Measurements from ENCODE around the gene ZNF598. TPM values are rescaled to one million over a fixed set of nuclear protein-coding genes. Genes with fewer than 3 reads are reported as not detected.

ZNF598 gene
- total RNA-seq, 2 experiments from 2014 or later, result 39.7 to 43.6 TPM

DNA sequence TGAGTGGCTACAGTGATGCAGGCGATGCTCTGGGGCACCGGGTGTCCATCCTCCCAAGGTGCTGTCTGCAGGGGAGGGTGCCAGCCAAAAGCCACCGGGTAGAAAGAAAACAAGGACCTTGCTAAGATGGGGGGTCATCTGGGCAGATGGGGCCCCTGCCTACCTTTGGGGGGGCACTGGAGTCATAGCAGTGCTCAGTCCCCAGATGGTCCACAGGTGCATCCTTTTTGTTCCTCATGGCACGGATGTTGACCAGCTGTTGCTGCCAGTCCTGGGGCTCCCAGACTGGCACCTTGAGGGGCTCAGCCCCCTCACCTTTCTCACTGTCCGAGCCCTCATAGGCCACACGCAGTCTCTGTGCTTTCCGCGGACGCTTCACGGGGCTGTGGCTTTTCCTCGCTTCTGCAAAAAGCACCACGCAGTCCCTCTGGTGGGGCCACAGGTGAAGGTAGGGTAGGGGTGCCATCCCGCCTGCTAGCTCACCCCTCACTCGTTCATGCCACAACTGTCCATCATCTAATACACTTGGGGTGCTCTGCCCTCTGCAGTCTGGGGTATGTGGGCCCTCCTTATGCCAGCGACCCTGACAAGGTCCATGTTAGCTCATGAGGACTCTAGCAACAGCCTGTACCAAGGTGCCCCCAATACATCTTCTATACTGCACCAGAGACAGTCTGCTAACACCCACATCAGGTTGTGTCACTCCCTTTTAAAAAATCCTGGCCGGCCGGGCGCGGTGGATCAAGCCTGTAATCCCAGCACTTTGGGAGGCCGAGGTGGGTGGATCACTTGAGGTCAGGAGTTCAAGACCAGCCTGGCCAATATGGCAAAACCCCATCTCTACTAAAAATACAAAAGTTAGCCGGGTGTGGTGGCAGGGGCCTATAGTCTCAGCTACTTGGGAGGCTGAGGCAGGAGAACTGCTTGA lies 36.6 kb upstream of the ZNF598 start:
- Mint-ChIP-seq H3K27me3 (no peaks in the 10 kb centered on the region), H3K27ac (no peak overlapping the region), H3K4me3 (peak overlapping the region; percentile 92), H3K9me3 (no peaks in the 10 kb centered on the region), H3K4me1 (ENCODE audit: low read depth) (peaks cover 23% of the 10 kb centered on the region), H3K36me3 (ENCODE audit: low read depth) (peaks cover 9% of the 10 kb centered on the region)
- H3K4me3 ChIP-seq (ENCODE audit: low read length), result no peak overlapping the region
- intact Hi-C loops (cut with DNase I, micrococcal nuclease), result loop anchor here in 1 of 2 experiments (5.0 to 10.0 kb wide), 7 partner anchors 39 to 636 kb away; partner anchors contain the start of genes CLCN7, KCTD5, MLST8 and NDUFB10
- H3K4me1 ChIP-seq (ENCODE audit: insufficient read depth, low read length), result peaks cover 33% of the 10 kb centered on the region
- H3K27ac ChIP-seq (ENCODE audit: low read depth in 1 of 2, low read length in 2 of 2), result no peak overlapping the region
- CTCF ChIA-PET, result interaction anchor here (0.9 kb wide), 1 partner anchor 94 kb away, joined by 4 read pairs; no protein-coding TSS in a partner anchor
- no peak for TF ChIP-seq CTCF (IDR thresholded peaks at IDR 0.05)
- H3K36me3 ChIP-seq (ENCODE audit: insufficient read depth, low read length), result peaks cover 9% of the 10 kb centered on the region
- no peaks in the 10 kb centered on the region for H3K9me3 ChIP-seq (ENCODE audit: control insufficient read depth in 1 of 2, insufficient read depth in 1 of 2, low read length in 2 of 2)
- ATAC-seq (ENCODE audit: poor library complexity) (no peak), DNase-seq (no peak)
- POLR2A ChIA-PET, result interaction anchor here (0.8 to 3.0 kb wide), 5 partner anchors 81 to 475 kb away, joined by 3 to 32 read pairs (median 4); partner anchors contain the start of genes RPS2 and TRAF7
- H3K27me3 ChIP-seq (ENCODE audit: control insufficient read depth in 1 of 2, insufficient read depth in 2 of 2, low read length in 2 of 2), result no peaks in the 10 kb centered on the region

DNA sequence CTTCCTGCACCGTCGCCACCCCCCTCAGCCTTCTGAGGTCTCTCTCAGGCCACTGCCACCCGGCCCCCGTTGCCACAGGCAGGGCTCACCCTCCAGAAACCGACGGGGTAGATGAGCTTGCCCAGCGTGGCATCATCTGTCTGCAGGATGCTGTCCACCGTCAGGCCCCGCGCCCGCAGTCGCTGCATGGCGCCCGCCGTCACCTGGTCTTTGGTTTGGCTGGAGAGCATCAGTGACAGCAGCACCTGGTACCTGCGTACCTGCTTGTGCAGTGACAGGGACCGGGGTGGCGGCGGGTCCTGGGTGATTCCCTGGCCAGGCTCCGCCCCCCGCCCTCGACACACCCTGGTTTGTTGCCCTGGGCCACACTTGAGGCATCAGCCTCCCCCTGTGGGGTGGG lies 34.9 kb upstream of the ZNF598 start:
- ChIA-PET POLR2A (no interaction called here), CTCF (interaction anchor here (0.7 kb wide), 1 partner anchor 103 kb away, joined by 3 read pairs; no protein-coding TSS in a partner anchor)
- H3K4me3 ChIP-seq (ENCODE audit: low read length), result no peak overlapping the region
- H3K27me3 ChIP-seq (ENCODE audit: control insufficient read depth in 1 of 2, insufficient read depth in 2 of 2, low read length in 2 of 2), result no peaks in the 10 kb centered on the region
- Mint-ChIP-seq H3K27ac (no peak overlapping the region), H3K4me3 (no peak overlapping the region), H3K9me3 (no peaks in the 10 kb centered on the region), H3K36me3 (ENCODE audit: low read depth) (peaks cover 4% of the 10 kb centered on the region), H3K27me3 (no peaks in the 10 kb centered on the region), H3K4me1 (ENCODE audit: low read depth) (peaks cover 23% of the 10 kb centered on the region)
- peaks cover 4% of the 10 kb centered on the region for H3K36me3 ChIP-seq (ENCODE audit: insufficient read depth, low read length)
- intact Hi-C loops (cut with DNase I, micrococcal nuclease), result loop anchor here in 1 of 2 experiments (10.0 kb wide), 1 partner anchor 570 kb away; the partner anchor contains the start of gene CLCN7
- H3K27ac ChIP-seq (ENCODE audit: low read depth in 1 of 2, low read length in 2 of 2), result no peak overlapping the region
- H3K9me3 ChIP-seq (ENCODE audit: control insufficient read depth in 1 of 2, insufficient read depth in 1 of 2, low read length in 2 of 2), result no peaks in the 10 kb centered on the region
- H3K4me1 ChIP-seq (ENCODE audit: insufficient read depth, low read length), result peaks cover 33% of the 10 kb centered on the region
- DNase-seq, result no peak
- TF ChIP-seq CTCF (IDR thresholded peaks at IDR 0.05), result no peak
- no peak for ATAC-seq (ENCODE audit: poor library complexity)

DNA sequence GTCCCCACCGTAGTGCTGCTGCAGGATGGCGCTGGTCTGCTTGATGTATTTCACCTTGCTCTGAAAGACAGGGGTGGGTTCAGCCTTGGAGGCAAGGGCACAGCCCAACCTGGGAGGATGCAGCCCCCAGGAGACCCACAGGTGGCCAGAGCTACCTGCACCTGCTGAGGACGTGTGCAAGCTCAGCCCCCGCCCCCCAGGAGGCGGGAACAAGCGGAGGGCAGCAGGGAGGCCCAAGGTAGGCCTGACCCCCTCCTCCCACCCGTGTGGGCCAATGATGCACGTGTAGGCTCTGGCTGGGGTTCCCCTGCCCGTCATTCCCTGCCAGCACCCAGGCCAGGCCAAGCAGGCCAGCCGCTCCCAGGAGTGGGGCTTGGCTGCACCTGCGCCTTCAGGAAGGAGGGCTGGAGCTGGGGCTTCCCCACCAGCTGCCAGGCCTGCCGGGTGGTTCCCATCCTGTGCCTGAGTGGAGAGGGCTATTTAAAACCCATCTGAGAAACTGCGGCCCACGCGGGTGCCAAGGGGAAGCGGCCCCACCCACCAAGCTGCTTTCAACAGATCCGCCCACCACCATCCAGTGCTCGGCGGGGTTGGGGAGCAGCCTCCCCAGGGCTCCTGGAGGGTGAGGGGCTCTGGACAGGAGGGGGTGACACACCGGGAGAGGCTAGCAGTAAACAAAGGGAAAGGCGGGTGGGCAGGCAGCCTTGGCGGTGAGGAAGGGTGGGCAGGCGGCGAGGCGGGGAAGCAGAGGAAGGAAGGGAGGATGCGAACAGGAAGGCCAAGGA lies 34.2 kb upstream of the ZNF598 start:
- Histone ChIP-seq H3K4me3 (ENCODE audit: low read length) (no peak overlapping the region), H3K9me3 (ENCODE audit: control insufficient read depth in 1 of 2, insufficient read depth in 1 of 2, low read length in 2 of 2) (no peaks in the 10 kb centered on the region), H3K27ac (ENCODE audit: low read depth in 1 of 2, low read length in 2 of 2) (no peak overlapping the region), H3K27me3 (ENCODE audit: control insufficient read depth in 1 of 2, insufficient read depth in 2 of 2, low read length in 2 of 2) (no peaks in the 10 kb centered on the region), H3K4me1 (ENCODE audit: insufficient read depth, low read length) (peaks cover 27% of the 10 kb centered on the region), H3K36me3 (ENCODE audit: insufficient read depth, low read length) (peaks cover 4% of the 10 kb centered on the region)
- no peaks in the 10 kb centered on the region for H3K9me3 Mint-ChIP-seq
- peaks cover 20% of the 10 kb centered on the region for H3K4me1 Mint-ChIP-seq (ENCODE audit: low read depth)
- no peak for TF ChIP-seq CTCF (IDR thresholded peaks at IDR 0.05)
- no peaks in the 10 kb centered on the region for H3K27me3 Mint-ChIP-seq
- DNase-seq (no peak), ATAC-seq (ENCODE audit: poor library complexity) (no peak)
- intact Hi-C loops (cut with DNase I, micrococcal nuclease), result loop anchor here in 1 of 2 experiments (10.0 kb wide), 1 partner anchor 569 kb away; the partner anchor contains the start of gene CLCN7
- H3K4me3 Mint-ChIP-seq, result no peak overlapping the region
- CTCF ChIA-PET, result no interaction called here
- POLR2A ChIA-PET, result no interaction called here
- peaks cover 4% of the 10 kb centered on the region for H3K36me3 Mint-ChIP-seq (ENCODE audit: low read depth)
- no peak overlapping the region for H3K27ac Mint-ChIP-seq

All from CD4-positive, alpha-beta T cell (primary cell).